IMR-90 (cell line): ENCODE data around the gene PFDN6. TPM values are rescaled to one million over a fixed set of nuclear protein-coding genes. Genes with fewer than 3 reads are reported as not detected.

Source experiments
- ATAC-seq: fragments of 200-7000 bp; cut with Tn5 transposase; 2 replicates; pipeline ENCODE4 v1.9.1; 2020; ENCODE audit warnings: low read depth, mild to moderate bottlenecking, moderate library complexity
- BruUV-seq: library from RNA; stranded (reverse); fragments of 400-500 nt; replicated peaks from 2 replicates; lab custom pipeline; 2021; lab: Mats Ljungman, UMichigan
- CTCF ChIA-PET: fragments of 300-600 bp; formaldehyde crosslinking; extraction: SDS; loops from one replicate; lab custom pipeline; 2021; ENCODE audit warnings: antibody characterized with exemption; lab: Yijun Ruan, JAX
- POLR2A ChIA-PET: fragments of 300-600 bp; sonication (Branson Sonifier 250); formaldehyde crosslinking; loops from one replicate; lab custom pipeline; 2022; ENCODE audit warnings: antibody characterized with exemption; ENCODE audit not compliant: unreplicated experiment; lab: Charles Lee
- DNase-seq: peaks from one replicate; pipeline ENCODE4 v3.0.0; 2013
- H2AFZ ChIP-seq: replicated peaks from 2 replicates; pipeline ENCODE3; 2013; ENCODE audit warnings: low read length, mild to moderate bottlenecking; ENCODE audit not compliant: poor library complexity
- H2AK5ac ChIP-seq: 2 replicates; pipeline ENCODE4 v1.6.1; 2013; ENCODE audit warnings: low read depth, low read length, inconsistent platforms
- H2AK9ac ChIP-seq: replicated peaks from 2 replicates; pipeline ENCODE3; 2013; ENCODE audit warnings: mild to moderate bottlenecking, low read depth, low read length, moderate library complexity; ENCODE audit not compliant: poor library complexity
- H2BK120ac ChIP-seq: 2 replicates; pipeline ENCODE4 v1.6.1; 2013; ENCODE audit warnings: low read depth, low read length, inconsistent platforms
- H2BK15ac ChIP-seq: 3 replicates; pipeline ENCODE4 v1.6.1; 2013; ENCODE audit warnings: low read depth, low read length, inconsistent platforms
- H2BK20ac ChIP-seq: 2 replicates; pipeline ENCODE4 v1.6.1; 2013; ENCODE audit warnings: low read depth, mild to moderate bottlenecking, inconsistent platforms, low read length, moderate library complexity
- H2BK5ac ChIP-seq: 2 replicates; pipeline ENCODE4 v1.6.1; 2013; ENCODE audit warnings: mild to moderate bottlenecking, low read depth, low read length, inconsistent platforms; ENCODE audit not compliant: poor library complexity, severe bottlenecking
- H3K14ac ChIP-seq: replicated peaks from 2 replicates; pipeline ENCODE4 v1.6.1; 2013; ENCODE audit warnings: low read depth, low read length, inconsistent platforms
- H3K18ac ChIP-seq: 2 replicates; pipeline ENCODE4 v1.6.1; 2013; ENCODE audit warnings: low read depth, low read length, control low read depth
- H3K23ac ChIP-seq: 2 replicates; pipeline ENCODE4 v1.6.1; 2013; ENCODE audit warnings: low read depth, low read length, inconsistent platforms
- H3K27ac ChIP-seq: 2 replicates; pipeline ENCODE4 v1.5.1; 2013; ENCODE audit warnings: mild to moderate bottlenecking, control low read depth, low read length; ENCODE audit not compliant: insufficient read depth
- H3K27me3 ChIP-seq: 2 replicates; pipeline ENCODE4 v1.6.1; 2013; ENCODE audit warnings: low read length; ENCODE audit not compliant: control insufficient read depth, insufficient read depth
- H3K36me3 ChIP-seq: 2 replicates; pipeline ENCODE4 v1.6.1; 2013; ENCODE audit warnings: low read length, mixed read lengths; ENCODE audit not compliant: control insufficient read depth, insufficient read depth
- H3K4ac ChIP-seq: 2 replicates; pipeline ENCODE4 v1.6.1; 2013; ENCODE audit warnings: low read depth, low read length, inconsistent platforms
- H3K4me1 ChIP-seq: 2 replicates; pipeline ENCODE4 v1.6.1; 2013; ENCODE audit warnings: low read length, mixed read lengths; ENCODE audit not compliant: control insufficient read depth, insufficient read depth
- H3K4me2 ChIP-seq: 2 replicates; pipeline ENCODE4 v1.6.1; 2013; ENCODE audit warnings: low read depth, mild to moderate bottlenecking, control low read depth, low read length, moderate library complexity
- H3K4me3 ChIP-seq: 2 replicates; pipeline ENCODE4 v1.5.1; 2013; ENCODE audit warnings: low read depth, mild to moderate bottlenecking, control low read depth, low read length, moderate library complexity; ENCODE audit not compliant: insufficient read depth
- H3K56ac ChIP-seq: 2 replicates; pipeline ENCODE4 v1.6.1; 2013; ENCODE audit warnings: low read length, inconsistent platforms; ENCODE audit not compliant: insufficient read depth; ENCODE audit errors: extremely low read depth
- H3K79me1 ChIP-seq, 2 experiments: 2 replicates each; pipeline ENCODE4 v1.6.1; 2013; ENCODE audit warnings: low read length in 2 of 2, inconsistent platforms in 1 of 2, low read depth in 1 of 2
- H3K9ac ChIP-seq: 2 replicates; pipeline ENCODE4 v1.6.1; 2013; ENCODE audit warnings: low read depth, low read length, control low read depth
- H3K9me1 ChIP-seq: 2 replicates; pipeline ENCODE4 v1.6.1; 2013; ENCODE audit warnings: low read length, inconsistent platforms; ENCODE audit not compliant: insufficient read depth
- H3K9me3 ChIP-seq: 2 replicates; pipeline ENCODE4 v1.6.1; 2013; ENCODE audit warnings: low read length; ENCODE audit not compliant: control insufficient read depth, insufficient read depth
- H4K20me1 ChIP-seq: 2 replicates; pipeline ENCODE4 v1.6.1; 2013; ENCODE audit warnings: low read length, inconsistent platforms; ENCODE audit not compliant: insufficient read depth
- H4K5ac ChIP-seq: 2 replicates; pipeline ENCODE4 v1.6.1; 2013; ENCODE audit warnings: mild to moderate bottlenecking, low read depth, low read length, control low read depth
- H4K8ac ChIP-seq, 2 experiments: 2 replicates each; pipeline ENCODE4 v1.6.1; 2013; ENCODE audit warnings: low read depth in 2 of 2, low read length in 2 of 2, control low read depth in 1 of 2, inconsistent platforms in 1 of 2
- H4K91ac ChIP-seq: 2 replicates; pipeline ENCODE4 v1.6.1; 2013; ENCODE audit warnings: low read depth, low read length, inconsistent platforms; ENCODE audit not compliant: insufficient read depth
- BHLHE40 ChIP-seq: fragments of 150-350 bp; IDR thresholded peaks from 2 replicates; pipeline ENCODE4 v1.6.1; 2016; ENCODE audit warnings: mild to moderate bottlenecking, low read depth, low read length
- CEBPB ChIP-seq: IDR thresholded peaks from 2 replicates; pipeline ENCODE4 v1.6.1; 2012; ENCODE audit warnings: low read depth, low read length, improper control_type of control experiment
- RCOR1 ChIP-seq: IDR thresholded peaks from 2 replicates; pipeline ENCODE4 v1.6.1; 2012; ENCODE audit warnings: mild to moderate bottlenecking, low read length, improper control_type of control experiment; ENCODE audit not compliant: insufficient replicate concordance
- SMC3 ChIP-seq: fragments of 150-350 bp; IDR thresholded peaks from 2 replicates; pipeline ENCODE4 v1.6.1; 2016; ENCODE audit warnings: low read depth, mild to moderate bottlenecking, antibody characterized with exemption, low read length, moderate library complexity
- dilution Hi-C: fragments of 300-500 bp; cut with HindIII; formaldehyde crosslinking; loops from one replicate; pipeline ENCODE4 v1.14.3; 2018; ENCODE audit warnings: low sequenced_read_pairs; ENCODE audit not compliant: unreplicated experiment
- in situ Hi-C: fragments of 300-500 bp; cut with MboI; formaldehyde crosslinking; loops from 3 replicates; pipeline ENCODE4 v1.14.3; 2019; ENCODE audit warnings: low sequenced_read_pairs, inconsistent platforms, mixed read lengths
- intact Hi-C: fragments of 100-400 bp; cut with micrococcal nuclease; formaldehyde crosslinking; loops from 2 replicates; pipeline ENCODE4 v1.10.0; 2022
- polyA plus RNA-seq, 3 experiments: library from polyadenylated mRNA; depleted of rRNA; stranded (reverse); fragments of >200 nt; gene quantifications; 2 replicates each; pipeline ENCODE4 v1.2.3, GENCODE V29; 2012; ENCODE audit warnings: low replicate concordance in 1 of 3
- total RNA-seq: library from RNA; depleted of rRNA; stranded (reverse); fragments of >200 nt; gene quantifications from 2 replicates; pipeline ENCODE4 v1.2.3, GENCODE V29; 2012

Gene PFDN6
- total and polyA plus RNA-seq, 2 of the 4 experiments (the other 2 are of a cell fraction) = 24.4 to 92.1 TPM

GRCh38 chr6:33252759-33253158, 36.6 kb upstream of the PFDN6 start:
- Histone ChIP-seq H3K18ac (no peak overlapping the region), H3K9ac (no peak overlapping the region), H2BK15ac (no peak overlapping the region), H3K23ac (no peak overlapping the region), H3K27ac (no peak overlapping the region), H3K36me3 (peaks cover 11% of the 10 kb centered on the region; the same call in 1 of the 2 replicates), H3K9me1 (peaks cover 11% of the 10 kb centered on the region), H3K79me1 (peaks cover 3 to 35% of the 10 kb centered on the region in 2 experiments; a peak in 3 of 4 replicates), H4K91ac (no peak overlapping the region), H2BK20ac (no peak overlapping the region), H4K8ac (no peak overlapping the region), H2BK5ac (no peak overlapping the region), H2BK120ac (no peak overlapping the region), H2AK9ac (no peak overlapping the region), H3K4me2 (no peak overlapping the region), H3K4ac (no peak overlapping the region), H2AK5ac (no peak overlapping the region), H3K56ac (no peak overlapping the region), H3K4me3 (no peak overlapping the region), H3K14ac (no peak overlapping the region), H3K4me1 (peaks cover 12% of the 10 kb centered on the region), H4K20me1 (peaks cover 3% of the 10 kb centered on the region; the same call in 1 of the 2 replicates), H2AFZ (no peak overlapping the region), H3K27me3 (no peaks in the 10 kb centered on the region), H4K5ac (no peak overlapping the region), H3K9me3 (no peaks in the 10 kb centered on the region)
- intact Hi-C loops = no loop called here
- dilution Hi-C loops = no loop called here
- no TSS peak for BruUV-seq
- TF ChIP-seq BHLHE40 (no peak), CEBPB (no peak), SMC3 (no peak), RCOR1 (no peak)
- POLR2A ChIA-PET = no interaction called here
- ATAC-seq (no peak), DNase-seq (no peak)
- CTCF ChIA-PET = no interaction called here
- in situ Hi-C loops = no loop called here
